Colonic mucosa (tissue), 4 donors: Measurements from ENCODE around the gene FHOD3. TPM values are rescaled to one million over a fixed set of nuclear protein-coding genes. Genes with fewer than 3 reads are reported as not detected.

Source experiments
- DNase-seq: peaks from one replicate; pipeline ENCODE4 v3.0.0-alpha.2; 2020
- H3K27ac ChIP-seq: fragments of 200-600 bp; one replicate; pipeline ENCODE4 v1.8.0; 2021
- H3K27me3 ChIP-seq: fragments of 200-600 bp; one replicate; pipeline ENCODE4 v1.8.0; 2021
- H3K36me3 ChIP-seq: fragments of 200-600 bp; one replicate; pipeline ENCODE4 v1.8.0; 2021
- H3K4me1 ChIP-seq: fragments of 200-600 bp; one replicate; pipeline ENCODE4 v1.8.0; 2021; ENCODE audit warnings: mild to moderate bottlenecking
- H3K4me3 ChIP-seq: fragments of 200-600 bp; one replicate; pipeline ENCODE4 v1.8.0; 2021
- H3K9ac ChIP-seq, 2 donors: one replicate each; pipeline ENCODE4 v1.7.0; 2013; ENCODE audit warnings: control low read depth in 2 of 2, low read depth in 2 of 2, low read length in 2 of 2
- H3K9me3 ChIP-seq: fragments of 200-600 bp; one replicate; pipeline ENCODE4 v1.8.0; 2021
- intact Hi-C: fragments of 100-400 bp; cut with DNase I; formaldehyde crosslinking; loops from one replicate; pipeline ENCODE4 v1.14.1; 2022
- total RNA-seq, 2 donors: library from RNA; stranded (reverse); fragmentation: NEBNext Ultra II Directional in 1 of 2; extraction: Animal tissue kit (Norgen Biotek cat#: 25700) in 1 of 2; gene quantifications; one replicate each; pipeline ENCODE4 v1.2.1, GENCODE V29; 2021
- TF ChIP-seq, protein P1 (sequence below): fragments of 200-600 bp; IDR thresholded peaks from one replicate; pipeline ENCODE4 v1.8.0; 2022; ENCODE audit warnings: antibody characterized with exemption, mild to moderate bottlenecking
- donor health status: healthy.
- donor health status: DM: no; HTN: no; CAD: no.
- donor health status: DM: no; HTN: no; CAD: no.

The FHOD3 gene
- total RNA-seq, 2 donors from 2014 or later = 2.5 to 4.1 TPM

DNA sequence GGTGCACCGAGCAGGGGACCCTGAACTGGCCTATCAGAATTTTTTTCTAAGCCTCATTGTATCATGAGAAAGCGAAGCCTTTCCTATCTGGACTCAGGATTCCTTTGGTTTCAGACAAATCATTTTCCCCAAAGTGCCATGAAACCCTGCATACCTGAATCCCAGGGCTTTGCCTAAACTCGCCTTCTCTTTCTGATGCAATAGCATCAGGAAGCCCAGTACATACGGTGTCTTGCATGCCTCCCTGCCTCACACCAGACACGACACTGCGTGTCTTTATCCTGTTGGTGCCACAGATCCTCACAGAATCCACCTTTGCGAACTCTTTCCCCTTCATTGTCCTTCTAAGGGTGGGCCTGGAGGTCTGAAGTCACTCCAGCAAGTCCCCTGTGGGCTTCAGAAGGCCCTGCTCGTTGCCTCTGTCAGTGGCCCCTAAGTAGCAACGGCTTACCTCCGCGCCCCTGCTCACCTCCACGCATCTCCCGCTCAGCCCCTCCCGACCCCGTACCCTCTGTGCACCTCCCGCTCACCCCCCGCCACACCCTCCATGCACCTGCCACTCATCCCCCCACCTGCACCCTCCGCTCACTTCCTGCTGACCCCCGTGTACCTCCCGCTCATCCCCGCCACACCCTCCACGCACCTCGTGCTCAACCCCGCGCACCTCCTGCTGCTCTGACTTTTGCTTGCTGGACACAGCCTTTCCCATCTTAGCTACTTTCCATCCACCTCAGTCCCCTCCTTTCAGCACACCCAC lies 447.9 kb downstream of the FHOD3 start:
- DNase-seq = no peak

DNA sequence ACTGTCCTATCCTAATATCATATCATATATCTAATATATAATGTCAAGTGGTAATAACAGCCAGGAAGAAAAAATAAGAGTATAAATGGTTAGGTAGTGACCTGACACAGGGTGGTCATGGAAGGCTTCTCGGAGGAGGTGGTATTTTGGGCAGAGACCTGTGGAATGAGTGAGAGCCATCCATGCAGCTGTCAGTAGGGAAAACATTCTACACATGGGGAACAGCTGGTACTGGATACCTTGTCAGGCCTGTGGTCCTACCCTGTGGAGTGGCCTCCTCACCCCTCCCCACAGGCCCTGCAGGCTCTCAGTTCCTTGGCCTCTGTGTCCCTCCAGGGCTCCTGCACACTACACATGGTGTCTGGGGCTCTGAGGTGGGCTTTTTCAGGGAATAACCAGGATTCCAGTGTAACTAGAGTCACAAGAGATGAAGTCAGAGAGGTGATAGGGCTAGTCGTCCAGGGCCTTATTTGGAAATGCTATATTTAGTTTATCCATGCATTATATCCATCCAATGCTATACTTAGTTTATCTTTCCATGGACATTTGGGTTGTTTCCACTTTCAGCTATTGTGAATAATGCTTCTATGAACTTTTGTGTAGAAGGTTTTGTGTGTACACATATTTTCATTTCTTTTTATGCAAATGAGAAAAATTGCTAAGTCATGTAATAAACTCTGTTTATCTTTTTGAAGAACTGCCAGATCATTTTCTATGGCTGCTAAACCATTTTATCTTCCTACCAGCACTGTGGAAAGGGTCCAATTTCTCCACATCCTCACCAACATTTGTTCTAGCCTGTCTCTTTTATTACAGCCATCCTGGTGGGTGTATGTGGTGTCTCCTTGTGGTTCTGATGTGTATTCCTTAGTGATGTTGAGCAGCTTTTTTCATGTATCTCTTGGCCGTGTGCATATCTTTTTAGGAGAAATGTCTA lies 455.7 kb downstream of the FHOD3 start:
- no peaks in the 10 kb centered on the region for H3K27me3 ChIP-seq
- H3K9ac ChIP-seq = no peak overlapping the region
- intact Hi-C loops = no loop called here
- TF ChIP-seq, protein P1, sequence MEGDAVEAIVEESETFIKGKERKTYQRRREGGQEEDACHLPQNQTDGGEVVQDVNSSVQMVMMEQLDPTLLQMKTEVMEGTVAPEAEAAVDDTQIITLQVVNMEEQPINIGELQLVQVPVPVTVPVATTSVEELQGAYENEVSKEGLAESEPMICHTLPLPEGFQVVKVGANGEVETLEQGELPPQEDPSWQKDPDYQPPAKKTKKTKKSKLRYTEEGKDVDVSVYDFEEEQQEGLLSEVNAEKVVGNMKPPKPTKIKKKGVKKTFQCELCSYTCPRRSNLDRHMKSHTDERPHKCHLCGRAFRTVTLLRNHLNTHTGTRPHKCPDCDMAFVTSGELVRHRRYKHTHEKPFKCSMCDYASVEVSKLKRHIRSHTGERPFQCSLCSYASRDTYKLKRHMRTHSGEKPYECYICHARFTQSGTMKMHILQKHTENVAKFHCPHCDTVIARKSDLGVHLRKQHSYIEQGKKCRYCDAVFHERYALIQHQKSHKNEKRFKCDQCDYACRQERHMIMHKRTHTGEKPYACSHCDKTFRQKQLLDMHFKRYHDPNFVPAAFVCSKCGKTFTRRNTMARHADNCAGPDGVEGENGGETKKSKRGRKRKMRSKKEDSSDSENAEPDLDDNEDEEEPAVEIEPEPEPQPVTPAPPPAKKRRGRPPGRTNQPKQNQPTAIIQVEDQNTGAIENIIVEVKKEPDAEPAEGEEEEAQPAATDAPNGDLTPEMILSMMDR = no peak
- H3K4me1 ChIP-seq = no peaks in the 10 kb centered on the region
- H3K9me3 ChIP-seq = no peaks in the 10 kb centered on the region
- no peak overlapping the region for H3K27ac ChIP-seq
- no peak for DNase-seq
- H3K36me3 ChIP-seq = no peaks in the 10 kb centered on the region
- H3K4me3 ChIP-seq = no peak overlapping the region

More for the DNA sequence above, 447.9 kb downstream of the FHOD3 start:
- Histone ChIP-seq H3K4me1 (no peaks in the 10 kb centered on the region), H3K4me3 (no peak overlapping the region), H3K27ac (no peak overlapping the region), H3K36me3 (no peaks in the 10 kb centered on the region), H3K9me3 (no peaks in the 10 kb centered on the region), H3K27me3 (no peaks in the 10 kb centered on the region), H3K9ac (no peak overlapping the region)
- intact Hi-C loops = no loop called here
- TF ChIP-seq, protein P1 = no peak

DNA sequence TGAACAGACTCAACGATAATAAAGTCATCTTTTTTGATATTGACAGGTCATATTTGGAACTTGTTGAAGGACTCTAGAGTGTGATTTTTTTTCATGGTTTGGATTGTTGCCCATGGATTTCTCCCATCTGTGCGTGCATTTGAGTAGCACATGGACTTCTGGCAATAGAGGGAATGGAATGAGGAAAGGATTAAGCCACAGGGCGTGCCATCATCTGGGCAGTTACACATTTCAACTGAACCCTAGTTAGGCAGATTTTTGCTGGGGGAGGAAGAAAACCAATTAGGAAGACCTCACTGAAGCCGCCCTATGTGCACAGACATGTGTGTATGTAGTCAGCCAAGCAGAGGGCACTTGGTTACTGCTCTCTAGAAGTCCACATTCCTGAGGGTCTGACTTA lies 458.7 kb downstream of the FHOD3 start:
- H3K27ac ChIP-seq = no peak overlapping the region
- no peak overlapping the region for H3K9ac ChIP-seq
- intact Hi-C loops = no loop called here
- H3K4me1 ChIP-seq = no peaks in the 10 kb centered on the region
- H3K27me3 ChIP-seq = no peaks in the 10 kb centered on the region
- H3K9me3 ChIP-seq = no peaks in the 10 kb centered on the region
- H3K4me3 ChIP-seq = no peak overlapping the region
- TF ChIP-seq, protein P1 = no peak
- H3K36me3 ChIP-seq = no peaks in the 10 kb centered on the region
- no peak for DNase-seq

DNA sequence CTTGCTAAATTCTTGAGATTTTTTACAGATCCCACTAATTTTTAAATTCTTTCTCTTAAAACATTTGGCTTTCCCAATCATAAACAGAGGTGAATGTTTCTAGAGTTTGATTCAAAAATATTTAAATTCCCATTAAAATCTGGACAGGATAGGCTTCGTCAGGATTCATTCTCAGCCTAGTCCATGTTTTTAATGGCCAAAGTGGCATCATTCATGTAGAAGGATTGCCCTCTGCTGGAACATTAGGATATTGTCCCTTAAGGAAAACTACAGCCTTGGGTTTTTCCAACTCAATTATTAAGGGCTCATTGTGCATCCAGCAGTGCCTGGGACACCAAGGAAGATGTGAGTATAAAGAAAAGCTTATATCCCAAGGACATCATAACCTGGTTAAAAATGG lies 459.6 kb downstream of the FHOD3 start:
- Histone ChIP-seq H3K9me3 (no peaks in the 10 kb centered on the region), H3K4me3 (no peak overlapping the region), H3K4me1 (no peaks in the 10 kb centered on the region), H3K9ac (no peak overlapping the region), H3K27ac (no peak overlapping the region), H3K27me3 (no peaks in the 10 kb centered on the region), H3K36me3 (no peaks in the 10 kb centered on the region)
- TF ChIP-seq, protein P1 = peak; percentile 55
- no peak for DNase-seq
- intact Hi-C loops = no loop called here

DNA sequence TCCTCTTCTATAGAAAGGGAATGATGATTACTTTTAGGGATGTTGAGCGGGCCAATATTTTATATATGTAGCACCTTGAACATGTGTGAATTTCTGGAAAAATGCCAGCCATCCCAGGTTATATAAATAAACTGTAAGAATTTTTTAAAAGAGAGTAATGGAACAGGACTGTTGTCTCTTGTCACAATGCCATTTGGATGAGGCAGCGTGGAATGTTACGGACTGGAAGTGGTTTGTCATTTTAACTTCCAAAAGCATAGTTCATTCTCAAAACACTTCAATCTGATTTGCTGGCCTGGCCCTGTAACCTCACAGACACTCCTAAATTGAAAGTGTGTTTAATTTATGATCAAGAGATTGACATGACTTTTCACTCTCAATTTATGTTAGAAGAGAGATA lies 460.5 kb downstream of the FHOD3 start:
- no peak overlapping the region for H3K4me3 ChIP-seq
- H3K4me1 ChIP-seq = no peaks in the 10 kb centered on the region
- no peak overlapping the region for H3K27ac ChIP-seq
- intact Hi-C loops = loop anchor here (2.0 kb wide), 1 partner anchor 69 kb away; no protein-coding TSS in a partner anchor
- TF ChIP-seq, protein P1 = no peak
- DNase-seq = no peak
- H3K9me3 ChIP-seq = no peaks in the 10 kb centered on the region
- no peaks in the 10 kb centered on the region for H3K27me3 ChIP-seq
- no peak overlapping the region for H3K9ac ChIP-seq
- no peaks in the 10 kb centered on the region for H3K36me3 ChIP-seq
